SK-N-DZ (cell line): ENCODE results near the gene TCF7L2.
A peak's percentile ranks its signal among the peaks of the same experiment; 100 is the strongest.

Experiments used
- DNase-seq: peaks from one replicate; pipeline ENCODE4 v3.0.0-alpha.2; 2015; ENCODE audit warnings: low spot score

TCF7L2 gene

GRCh38 chr10:113119801-113120200 is 169.8 kb downstream of the TCF7L2 start:
- DNase-seq: no peak

GRCh38 chr10:113121153-113121552 is 171.1 kb downstream of the TCF7L2 start:
- DNase-seq: no peak

DNA sequence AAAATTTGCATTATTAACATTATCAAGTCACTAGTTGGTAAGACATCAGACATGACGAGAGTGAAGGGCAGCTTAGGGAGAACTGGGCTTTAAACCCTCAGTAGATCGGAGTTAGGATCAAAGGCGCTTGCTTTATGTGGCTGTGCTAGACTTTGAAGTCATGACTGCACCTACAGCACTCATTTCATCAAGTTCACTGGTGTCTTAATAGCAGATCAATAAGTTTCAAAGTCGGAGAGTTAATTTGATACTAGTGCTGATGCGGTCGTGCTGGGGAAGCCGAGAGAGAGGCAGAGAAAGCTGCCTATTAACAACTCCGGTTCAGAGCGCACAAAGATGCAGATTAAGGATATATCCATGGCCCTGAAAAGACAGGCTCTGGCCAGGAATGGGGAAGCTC is 172.9 kb downstream of the TCF7L2 start:
- no peak for DNase-seq

GRCh38 chr10:113124724-113125123 is 174.7 kb downstream of the TCF7L2 start:
- no peak for DNase-seq

DNA sequence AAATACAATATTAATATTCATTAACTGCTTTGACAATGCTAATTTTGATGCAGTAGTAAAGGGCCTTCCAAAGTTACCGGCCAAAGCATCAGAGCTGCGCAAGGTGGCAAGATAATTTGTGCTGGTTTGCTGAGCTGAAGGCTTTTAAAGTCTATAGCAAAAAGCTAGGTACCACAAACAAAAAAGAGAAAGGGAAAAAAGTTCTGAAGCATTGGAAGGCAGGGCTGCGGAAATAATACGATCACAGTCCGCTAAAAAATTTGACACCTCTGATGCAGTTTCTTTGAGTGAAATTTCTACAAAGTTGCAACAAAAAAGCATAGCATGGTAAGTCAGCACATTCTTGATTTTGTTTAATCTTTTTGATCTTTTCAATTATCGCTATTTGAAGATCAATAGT is 175.6 kb downstream of the TCF7L2 start:
- no peak for DNase-seq

DNA sequence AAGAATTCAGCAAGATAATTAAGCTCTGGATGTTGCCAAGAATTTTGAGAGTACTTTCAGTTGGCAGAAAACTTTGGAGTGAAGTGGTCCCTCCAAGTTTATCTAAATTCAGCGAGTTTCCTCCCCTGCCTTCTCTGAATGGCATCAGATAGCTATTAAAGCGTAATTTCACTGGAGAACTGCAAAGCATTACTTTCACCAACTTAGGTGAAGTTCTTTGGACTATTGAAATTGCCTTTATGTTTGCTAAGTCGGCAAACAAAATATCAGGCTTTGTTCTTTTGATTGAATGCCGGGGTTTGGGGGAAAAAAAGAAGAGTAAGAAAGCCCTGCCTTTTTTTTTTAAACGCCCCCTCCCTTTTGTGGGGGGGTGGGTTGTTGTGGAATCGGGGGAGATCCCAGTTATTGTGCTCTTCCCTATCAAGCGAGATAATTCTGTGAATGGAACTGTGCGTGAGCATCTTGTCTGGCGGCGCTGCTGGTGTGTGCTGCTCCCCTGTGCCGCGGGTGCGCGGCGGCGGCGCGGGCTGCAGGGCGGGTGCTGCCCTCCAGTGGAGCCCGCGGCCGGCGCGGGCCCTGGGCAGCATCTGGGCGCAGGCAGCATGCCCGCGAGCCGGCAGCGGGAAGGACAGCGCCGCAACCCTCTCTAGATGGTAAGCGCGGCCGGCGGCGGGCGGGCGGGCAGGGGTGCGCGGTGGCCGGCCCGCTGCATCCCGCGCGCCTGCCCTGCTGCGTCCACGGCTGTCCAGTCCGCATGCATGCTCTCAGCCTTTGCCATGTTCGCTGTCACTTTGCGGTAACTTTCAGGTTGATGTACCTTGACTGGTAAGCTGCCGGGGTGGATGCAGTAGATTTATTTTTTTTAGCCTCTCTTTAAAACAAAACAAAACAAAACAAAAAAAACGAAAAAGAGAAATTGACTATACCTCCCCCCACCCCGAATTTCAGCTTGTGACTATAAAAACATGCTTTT is 176.5 kb downstream of the TCF7L2 start:
- DNase-seq: peak; percentile 69

DNA sequence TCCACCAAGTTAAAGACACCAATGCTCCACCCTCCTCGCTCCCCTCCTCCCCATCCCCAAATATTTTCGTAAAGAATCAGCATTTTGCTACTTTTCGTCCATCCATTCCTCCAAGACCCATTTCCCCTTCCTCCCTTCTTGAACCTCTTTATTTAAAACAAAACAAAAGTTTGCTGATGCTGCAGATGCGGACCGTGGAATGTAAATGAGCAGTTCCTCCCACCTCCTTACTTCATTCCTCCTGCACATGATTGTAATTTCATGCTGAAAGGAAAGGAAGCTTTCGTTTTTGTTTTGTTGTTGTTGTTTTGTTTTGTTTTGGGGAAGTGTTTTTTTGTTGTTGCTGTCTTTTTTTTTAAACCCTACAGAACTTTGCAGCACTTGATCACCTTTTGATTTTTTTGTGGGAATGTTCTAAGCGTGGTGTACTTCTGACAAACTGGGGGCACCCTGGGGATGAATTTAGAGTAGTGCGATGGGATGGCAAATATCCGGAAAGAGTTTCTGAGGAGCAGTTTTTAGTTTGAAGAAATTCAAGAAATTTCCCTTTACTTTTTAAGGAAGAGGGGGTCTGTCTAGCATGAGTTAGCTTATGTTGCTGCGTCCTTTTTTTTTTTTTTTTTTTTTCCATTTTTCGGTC is 177.3 kb downstream of the TCF7L2 start:
- no peak for DNase-seq

DNA sequence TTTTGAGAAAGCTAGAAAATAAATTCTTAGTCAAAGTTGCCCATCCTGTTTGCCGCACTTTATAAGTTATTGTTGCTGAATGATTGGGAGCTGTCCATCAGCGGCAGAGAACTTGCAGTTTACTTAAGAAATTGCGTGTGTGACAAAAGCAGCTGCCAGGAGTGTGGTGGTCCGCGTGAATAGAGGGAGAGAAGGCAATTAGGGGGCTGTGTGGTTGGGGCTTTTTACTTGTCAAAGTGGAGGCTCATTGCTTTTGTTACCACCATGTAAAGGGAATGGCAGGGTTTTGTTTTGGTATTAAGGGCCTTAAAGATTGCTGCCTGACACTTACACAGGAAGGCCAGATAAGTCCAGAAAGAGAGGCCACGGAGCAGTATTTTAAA is 177.8 kb downstream of the TCF7L2 start:
- no peak for DNase-seq

DNA sequence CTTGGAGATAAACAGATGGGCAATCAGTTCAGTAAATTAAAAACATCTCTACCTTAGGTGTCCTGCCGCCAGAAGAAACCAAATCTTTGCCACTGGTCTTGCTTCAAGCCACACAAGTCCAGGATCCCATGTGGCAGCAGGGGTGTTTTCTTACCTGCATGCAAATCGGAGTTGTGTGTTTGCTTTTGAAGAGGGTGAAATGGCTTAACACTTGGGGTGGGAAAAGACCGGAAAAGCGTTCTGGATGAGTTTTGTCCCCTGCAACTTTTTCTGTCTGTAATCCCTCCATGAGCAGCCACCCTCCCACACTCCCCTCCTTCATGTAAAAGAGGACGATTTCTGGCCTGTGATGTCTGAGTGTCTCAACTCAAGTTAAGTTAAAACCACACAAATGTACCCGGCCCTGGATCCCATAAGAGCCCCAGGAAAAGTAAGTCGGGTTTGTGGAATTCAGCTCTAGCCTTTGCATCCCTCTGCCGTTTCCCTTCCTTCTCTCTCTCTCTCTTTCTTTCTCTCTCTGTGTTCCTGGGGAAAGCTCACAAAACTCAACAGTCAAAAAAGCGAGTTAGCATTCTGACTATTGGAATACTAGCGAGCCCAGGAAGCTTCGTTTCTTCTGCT is 178.5 kb downstream of the TCF7L2 start:
- DNase-seq: no peak

- peak; percentile 19 for DNase-seq
Measured at GRCh38 chr10:113129117-113129516, 179.1 kb downstream of the TCF7L2 start.

GRCh38 chr10:113130014-113130641 is 180.1 kb downstream of the TCF7L2 start:
- DNase-seq: no peak

- DNase-seq: no peak
Measured at GRCh38 chr10:113131613-113132261, 181.7 kb downstream of the TCF7L2 start.

- no peak for DNase-seq
Measured at GRCh38 chr10:113132591-113133121, 182.6 kb downstream of the TCF7L2 start.

- no peak for DNase-seq
Measured at GRCh38 chr10:113133497-113134115, 183.6 kb downstream of the TCF7L2 start.

DNA sequence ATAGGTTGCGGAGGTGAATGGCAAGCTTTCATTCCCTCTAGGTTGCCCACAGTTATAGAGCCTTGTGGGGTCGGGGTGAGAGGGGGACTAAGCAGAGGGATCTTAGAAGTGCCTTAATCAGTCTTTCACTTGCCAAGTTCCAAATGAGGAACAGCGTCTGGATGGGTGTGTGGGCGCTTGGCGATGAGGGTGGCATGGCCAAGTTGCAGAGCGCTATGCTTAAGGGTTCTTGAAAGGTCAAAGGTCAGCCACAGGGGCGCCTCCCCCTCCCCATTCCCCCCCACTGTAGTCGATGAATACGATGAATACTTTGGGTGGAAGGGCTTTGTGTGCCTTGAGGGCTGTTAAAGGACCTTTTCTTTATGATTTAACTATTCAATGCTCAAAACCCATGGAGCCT is 185.0 kb downstream of the TCF7L2 start:
- no peak for DNase-seq

DNA sequence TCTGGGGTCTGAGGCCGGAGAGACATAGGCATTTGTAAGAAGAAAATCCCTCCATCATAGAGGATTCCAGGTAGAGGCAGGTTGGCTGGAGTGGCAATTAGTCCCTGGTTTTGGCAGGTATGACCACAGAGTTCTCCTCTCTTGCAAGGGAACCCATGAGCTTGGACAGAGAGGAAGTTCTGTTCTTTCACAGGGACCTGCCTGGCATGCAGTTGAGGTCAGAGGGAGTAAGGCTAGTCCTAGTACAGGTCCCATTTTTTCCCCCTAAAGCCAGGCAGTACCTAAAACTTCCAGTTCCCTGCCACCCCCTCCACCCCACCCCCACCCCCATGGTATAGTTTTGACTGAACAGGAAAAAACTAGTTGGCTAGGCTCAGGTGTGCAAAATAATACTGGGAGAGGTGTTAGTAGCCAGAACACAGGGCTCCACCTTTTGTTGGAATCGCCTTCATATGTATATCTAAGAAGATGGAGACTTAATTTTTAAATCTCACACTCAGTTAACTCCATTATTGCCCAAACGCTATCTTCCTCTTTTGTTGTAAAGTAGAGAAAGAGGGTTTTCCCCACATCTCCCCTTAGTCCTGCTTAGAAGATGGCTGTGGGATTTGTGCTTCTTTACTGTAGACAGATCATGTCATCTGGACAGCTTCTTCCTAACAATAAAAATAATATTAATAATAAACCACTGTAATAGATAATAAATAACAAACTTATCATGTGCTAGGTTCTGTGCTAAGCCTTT is 188.1 kb downstream of the TCF7L2 start:
- DNase-seq: no peak

DNA sequence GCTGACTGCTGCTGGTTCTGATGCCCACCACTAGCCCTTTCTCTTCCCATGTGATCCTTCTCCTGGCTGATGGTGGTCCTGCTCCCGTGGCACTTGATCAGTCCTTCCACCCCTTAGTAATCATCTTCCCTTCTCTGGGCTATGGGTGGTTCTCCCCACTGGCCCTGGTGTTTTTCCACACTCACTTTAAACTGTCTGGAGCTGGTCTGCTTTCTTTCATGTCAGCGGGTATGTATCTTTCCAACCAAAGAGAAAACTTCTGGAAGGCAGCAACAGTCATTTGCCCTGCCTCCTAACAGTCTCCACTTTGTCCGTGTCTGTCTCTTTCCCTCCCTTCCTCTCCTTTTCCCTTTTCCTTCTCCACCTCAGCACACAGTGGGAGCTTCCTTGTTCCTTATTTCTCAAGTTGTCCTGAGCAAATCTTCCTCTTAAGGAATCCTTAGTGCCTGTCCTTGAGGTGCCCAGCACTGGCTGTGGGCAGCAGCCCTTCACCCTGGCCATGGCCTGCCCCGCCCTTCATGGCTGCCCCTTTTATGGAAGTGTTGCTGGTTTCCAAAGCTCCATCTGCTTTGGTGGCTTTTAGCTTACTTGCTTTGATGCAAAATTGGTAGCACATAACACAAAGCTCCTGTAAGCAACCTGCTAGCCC is 189.0 kb downstream of the TCF7L2 start:
- no peak for DNase-seq

DNA sequence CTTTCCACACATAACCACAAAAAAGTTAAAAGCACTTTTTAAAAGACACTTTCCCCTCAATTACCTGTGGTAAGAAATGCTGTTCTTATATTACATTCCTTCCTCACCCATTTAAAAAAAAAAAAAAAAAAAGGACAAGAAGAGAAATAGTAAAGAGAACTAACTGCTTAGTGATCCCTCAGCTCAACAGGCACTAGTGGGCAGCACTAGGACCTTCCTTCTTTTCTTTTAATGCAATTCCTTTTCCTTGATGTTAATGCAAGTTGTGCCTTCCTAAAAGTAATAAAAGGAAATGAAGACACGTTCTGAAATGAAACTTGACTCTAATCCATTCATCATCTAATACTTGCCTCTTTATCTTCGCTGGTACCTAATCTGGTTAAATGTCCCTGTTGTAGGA is 189.7 kb downstream of the TCF7L2 start:
- peak; percentile 34 for DNase-seq
